ENCODE measurements around the gene SUFU. TPM values are rescaled to one million over a fixed set of nuclear protein-coding genes. Genes with fewer than 3 reads are reported as not detected.

SUFU gene
- total and polyA plus RNA-seq, 2 of the 13 experiments (the other 11 are each of a cell fraction or from before 2014, with no cell fraction given), result 2.9 to 5.5 TPM

DNA sequence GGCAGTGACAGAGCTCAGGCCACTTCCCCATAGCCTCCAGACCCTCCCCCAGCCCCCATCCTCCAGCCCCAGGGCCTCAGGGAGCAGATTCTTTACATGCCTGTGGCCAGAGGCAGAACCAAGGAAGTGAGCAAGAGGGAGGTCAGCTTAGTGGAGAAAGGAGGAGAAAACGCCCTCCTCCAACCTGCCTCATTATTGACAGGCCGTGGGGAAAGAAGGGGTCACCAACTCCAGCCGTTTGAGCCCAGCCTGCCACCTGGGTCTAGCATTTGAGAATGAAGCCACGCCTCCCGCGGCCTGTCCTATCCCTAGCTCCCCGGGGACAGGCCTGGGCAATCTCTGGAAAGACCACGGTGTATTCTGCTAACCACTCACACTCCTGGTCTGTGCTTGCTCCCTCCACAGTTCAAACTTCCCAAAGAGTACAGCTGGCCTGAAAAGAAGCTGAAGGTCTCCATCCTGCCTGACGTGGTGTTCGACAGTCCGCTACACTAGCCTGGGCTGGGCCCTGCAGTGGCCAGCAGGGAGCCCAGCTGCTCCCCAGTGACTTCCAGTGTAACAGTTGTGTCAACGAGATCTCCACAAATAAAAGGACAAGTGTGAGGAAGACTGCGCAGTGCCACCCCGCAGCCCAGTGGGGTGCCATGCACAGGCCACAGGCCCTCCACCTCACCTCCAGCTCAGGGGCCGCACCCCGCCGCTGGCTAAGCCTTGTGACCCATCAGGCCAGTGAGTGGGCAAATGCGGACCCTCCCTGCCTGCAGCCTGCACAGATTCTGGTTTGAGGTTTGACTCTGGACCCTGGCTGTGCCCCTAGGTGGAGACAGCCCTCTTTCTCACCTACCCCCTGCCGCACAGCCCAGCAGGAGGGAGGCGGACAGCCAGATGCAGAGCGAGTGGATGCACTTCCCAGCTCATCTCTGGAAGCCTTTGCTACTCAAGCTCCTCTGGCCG is 126.2 kb downstream of the SUFU start (continued):
- TF ChIP-seq PTBP1 (IDR thresholded peaks at IDR 0.05; ENCODE audit: low read depth, low read length, poor library complexity, severe bottlenecking), result no peak
- TF ChIP-seq, protein P1, sequence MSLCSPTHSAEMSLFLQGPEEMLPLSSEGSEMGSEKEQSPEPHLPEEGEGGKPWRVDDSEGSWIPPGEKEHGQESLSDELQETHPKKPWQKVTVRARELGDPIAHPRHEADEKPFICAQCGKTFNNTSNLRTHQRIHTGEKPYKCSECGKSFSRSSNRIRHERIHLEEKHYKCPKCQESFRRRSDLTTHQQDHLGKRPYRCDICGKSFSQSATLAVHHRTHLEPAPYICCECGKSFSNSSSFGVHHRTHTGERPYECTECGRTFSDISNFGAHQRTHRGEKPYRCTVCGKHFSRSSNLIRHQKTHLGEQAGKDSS (CRISPR knock-in tag; IDR thresholded peaks at IDR 0.05; ENCODE audit: borderline replicate concordance, low read depth), result no peak
- no peak for TF ChIP-seq PITX1 (CRISPR knock-in tag; IDR thresholded peaks at IDR 0.05)
- TF ChIP-seq ZNF775 (CRISPR knock-in tag; IDR thresholded peaks at IDR 0.05; ENCODE audit: borderline replicate concordance), result no peak
- TF ChIP-seq SAP130 (CRISPR knock-in tag; IDR thresholded peaks at IDR 0.05; ENCODE audit: low read depth), result peak; percentile 25; the same call in 1 of the 2 replicates
- TF ChIP-seq REXO4 (CRISPR knock-in tag; IDR thresholded peaks at IDR 0.05; ENCODE audit: borderline replicate concordance), result no peak

DNA sequence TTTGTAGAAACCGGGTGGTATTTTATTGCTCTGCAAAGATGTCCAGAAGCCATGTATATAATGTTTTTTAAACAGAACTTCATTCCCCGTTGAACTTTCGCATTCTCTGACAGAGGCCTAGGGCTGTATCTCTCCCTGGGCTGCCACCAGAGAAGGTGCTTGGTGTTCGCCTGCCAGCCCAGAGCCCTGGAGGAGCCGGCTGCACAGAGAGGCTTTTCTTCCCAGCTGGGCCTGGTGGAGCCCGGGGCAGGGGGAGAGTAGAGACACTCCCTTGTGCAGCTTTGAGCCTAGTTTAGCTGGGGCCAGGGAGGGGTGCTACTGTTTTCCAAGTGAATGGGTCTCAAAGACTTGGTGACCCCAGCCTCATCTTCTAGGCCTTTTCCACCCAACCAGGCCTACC is 126.9 kb downstream of the SUFU start:
- in situ Hi-C loops (cut with HindIII; ENCODE audit: extremely low pct_ligation_motif_present, low pct_unique_long_range_greater_than_20kb), result no loop called here
- CTCF ChIA-PET (ENCODE audit: low intra/inter-chr PET ratio, low total read pairs), result no interaction called here
- 95% methylated on average over 6 of the region's 6 CpGs for WGBS (ENCODE audit: low lambda C conversion rate)
- TF ChIP-seq, protein P2, sequence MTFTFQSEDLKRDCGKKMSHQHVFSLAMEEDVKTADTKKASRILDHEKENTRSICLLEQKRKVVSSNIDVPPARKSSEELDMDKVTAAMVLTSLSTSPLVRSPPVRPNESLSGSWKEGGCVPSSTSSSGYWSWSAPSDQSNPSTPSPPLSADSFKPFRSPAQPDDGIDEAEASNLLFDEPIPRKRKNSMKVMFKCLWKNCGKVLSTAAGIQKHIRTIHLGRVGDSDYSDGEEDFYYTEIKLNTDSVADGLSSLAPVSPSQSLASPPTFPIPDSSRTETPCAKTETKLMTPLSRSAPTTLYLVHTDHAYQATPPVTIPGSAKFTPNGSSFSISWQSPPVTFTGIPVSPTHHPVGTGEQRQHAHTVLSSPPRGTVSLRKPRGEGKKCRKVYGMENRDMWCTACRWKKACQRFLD (CRISPR knock-in tag; IDR thresholded peaks at IDR 0.05; ENCODE audit: borderline replicate concordance), result no peak
- TF ChIP-seq NFE2L2 (IDR thresholded peaks at IDR 0.05; ENCODE audit: low read length) (no peak), GATAD1 (CRISPR knock-in tag; IDR thresholded peaks at IDR 0.05) (no peak), ZSCAN25 (CRISPR knock-in tag; IDR thresholded peaks at IDR 0.05) (no peak), ZNF790 (CRISPR knock-in tag; IDR thresholded peaks at IDR 0.05; ENCODE audit: borderline replicate concordance) (no peak), SMAD3 (CRISPR knock-in tag; IDR thresholded peaks at IDR 0.05) (no peak), MXD4 (CRISPR knock-in tag; IDR thresholded peaks at IDR 0.05) (no peak), ZNF546 (CRISPR knock-in tag; conservative IDR thresholded peaks at IDR 0.05) (no peak), MED13 (CRISPR knock-in tag; IDR thresholded peaks at IDR 0.05) (no peak), HNRNPK (IDR thresholded peaks at IDR 0.05; ENCODE audit: low read depth, low read length, poor library complexity, severe bottlenecking) (no peak)
- TF ChIP-seq, protein P3, sequence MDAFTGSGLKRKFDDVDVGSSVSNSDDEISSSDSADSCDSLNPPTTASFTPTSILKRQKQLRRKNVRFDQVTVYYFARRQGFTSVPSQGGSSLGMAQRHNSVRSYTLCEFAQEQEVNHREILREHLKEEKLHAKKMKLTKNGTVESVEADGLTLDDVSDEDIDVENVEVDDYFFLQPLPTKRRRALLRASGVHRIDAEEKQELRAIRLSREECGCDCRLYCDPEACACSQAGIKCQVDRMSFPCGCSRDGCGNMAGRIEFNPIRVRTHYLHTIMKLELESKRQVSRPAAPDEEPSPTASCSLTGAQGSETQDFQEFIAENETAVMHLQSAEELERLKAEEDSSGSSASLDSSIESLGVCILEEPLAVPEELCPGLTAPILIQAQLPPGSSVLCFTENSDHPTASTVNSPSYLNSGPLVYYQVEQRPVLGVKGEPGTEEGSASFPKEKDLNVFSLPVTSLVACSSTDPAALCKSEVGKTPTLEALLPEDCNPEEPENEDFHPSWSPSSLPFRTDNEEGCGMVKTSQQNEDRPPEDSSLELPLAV (CRISPR knock-in tag; conservative IDR thresholded peaks at IDR 0.05; ENCODE audit: low read depth), result no peak
- TF ChIP-seq, protein P4, sequence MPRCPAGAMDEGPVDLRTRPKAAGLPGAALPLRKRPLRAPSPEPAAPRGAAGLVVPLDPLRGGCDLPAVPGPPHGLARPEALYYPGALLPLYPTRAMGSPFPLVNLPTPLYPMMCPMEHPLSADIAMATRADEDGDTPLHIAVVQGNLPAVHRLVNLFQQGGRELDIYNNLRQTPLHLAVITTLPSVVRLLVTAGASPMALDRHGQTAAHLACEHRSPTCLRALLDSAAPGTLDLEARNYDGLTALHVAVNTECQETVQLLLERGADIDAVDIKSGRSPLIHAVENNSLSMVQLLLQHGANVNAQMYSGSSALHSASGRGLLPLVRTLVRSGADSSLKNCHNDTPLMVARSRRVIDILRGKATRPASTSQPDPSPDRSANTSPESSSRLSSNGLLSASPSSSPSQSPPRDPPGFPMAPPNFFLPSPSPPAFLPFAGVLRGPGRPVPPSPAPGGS (CRISPR knock-in tag; IDR thresholded peaks at IDR 0.05), result no peak

More for the DNA sequence above, 126.9 kb downstream of the SUFU start:
- ATAC-seq (no peak), FAIRE-seq (no peak), DNase-seq (ENCODE audit: low spot score) (no peak)
- Histone ChIP-seq H3K9ac (ENCODE audit: insufficient read depth, low read depth, low read length) (no peak overlapping the region), H3K27ac (ENCODE audit: extremely low read length, insufficient read depth, low read length) (peak overlapping the region; percentile 53), H3K27me3 (ENCODE audit: control insufficient read depth in 1 of 2, insufficient read depth in 2 of 2, low read length in 2 of 2) (no peaks in the 10 kb centered on the region), H4K20me1 (ENCODE audit: insufficient read depth, low read length) (no peaks in the 10 kb centered on the region), H3K79me2 (ENCODE audit: insufficient read depth, low read length) (no peaks in the 10 kb centered on the region), H3K36me3 (replicated peaks in 1 of 2; ENCODE audit: control insufficient read depth in 1 of 2, insufficient read depth in 2 of 2, low read length in 2 of 2) (no peaks in the 10 kb centered on the region; a peak in 2 of 5 replicates), H3K9me3 (ENCODE audit: low read length) (no peaks in the 10 kb centered on the region), H3K4me1 (ENCODE audit: insufficient read depth, low read length) (peaks cover 86% of the 10 kb centered on the region), H3K4me3 (replicated peaks in 1 of 3; ENCODE audit: insufficient read depth in 1 of 3, low read depth in 2 of 3, low read length in 3 of 3) (no peak overlapping the region), H3K4me2 (ENCODE audit: low read depth, low read length) (no peak overlapping the region), H2AFZ (ENCODE audit: low read length) (no peak overlapping the region)
- POLR2A ChIA-PET, result interaction anchor here (1.8 to 7.0 kb wide), 3 partner anchors 10 to 30 kb away, joined by 11 to 121 read pairs (median 72); partner anchors contain the start of gene TRIM8
- intact Hi-C loops (cut with micrococcal nuclease; ENCODE audit: unreplicated experiment), result no loop called here
- no TSS peak for BruUV-seq (replicated peaks)

Data from HepG2 (cell line).